Type B pancreatic cell (in vitro differentiated cells): ENCODE measurements around the gene THRAP3. TPM values are rescaled to one million over a fixed set of nuclear protein-coding genes. Genes with fewer than 3 reads are reported as not detected.

Experiments
- DNase-seq: peaks from one replicate; pipeline ENCODE4 v3.0.0; 2021; ENCODE audit warnings: mixed read lengths; ENCODE audit not compliant: unreplicated experiment; ENCODE audit errors: extremely low spot score
- H3K27ac Mint-ChIP-seq: 2 replicates; pipeline ENCODE4 v1.8.0; 2021; ENCODE audit warnings: mild to moderate bottlenecking, mixed read lengths
- H3K27me3 Mint-ChIP-seq: 2 replicates; pipeline ENCODE4 v1.8.0; 2021; ENCODE audit warnings: mixed read lengths
- H3K36me3 Mint-ChIP-seq: 2 replicates; pipeline ENCODE4 v1.8.0; 2021; ENCODE audit warnings: mixed read lengths
- H3K4me1 Mint-ChIP-seq: one replicate; pipeline ENCODE4 v1.8.0; 2021; ENCODE audit warnings: mixed read lengths; ENCODE audit not compliant: unreplicated experiment
- H3K4me3 Mint-ChIP-seq: 2 replicates; pipeline ENCODE4 v1.8.0; 2021; ENCODE audit warnings: mild to moderate bottlenecking, mixed read lengths
- H3K9me3 Mint-ChIP-seq: 2 replicates; pipeline ENCODE4 v1.8.0; 2021; ENCODE audit warnings: mixed read lengths
- total RNA-seq: library from RNA; stranded (reverse); gene quantifications from 2 replicates; pipeline ENCODE4 v1.2.1, GENCODE V29; 2021; ENCODE audit warnings: low replicate concordance
- TF ChIP-seq, protein P1 (sequence below): fragments of 200-600 bp; sonication (generic); conservative IDR thresholded peaks from 2 replicates; pipeline ENCODE4 v1.5.0; 2021; ENCODE audit warnings: antibody characterized with exemption, mild to moderate bottlenecking

Gene THRAP3
- total RNA-seq, 1 donor from 2014 or later = 135 TPM

DNA sequence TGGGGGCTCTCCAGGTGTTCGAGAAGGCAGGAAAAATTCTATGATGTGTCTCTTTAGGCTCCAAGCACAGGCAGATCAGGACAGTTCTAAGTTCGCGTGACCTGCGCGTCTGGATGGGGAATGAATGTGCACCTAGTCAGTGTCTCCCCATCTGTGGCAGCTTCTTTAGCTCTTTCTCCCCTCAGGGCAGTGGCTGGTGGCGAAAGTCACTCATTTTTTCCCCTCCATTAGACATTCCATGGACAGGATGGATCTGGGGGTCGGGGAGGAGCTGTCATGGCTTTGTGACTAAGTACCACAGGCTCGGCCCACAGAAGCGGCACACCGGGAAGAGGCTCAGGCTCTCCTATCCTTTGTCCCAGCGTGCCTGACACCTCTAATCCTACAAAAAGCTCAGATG lies 130.2 kb downstream of the THRAP3 start:
- Mint-ChIP-seq H3K4me3 (no peak overlapping the region), H3K9me3 (no peaks in the 10 kb centered on the region), H3K36me3 (peaks cover 24% of the 10 kb centered on the region), H3K27ac (no peak overlapping the region), H3K27me3 (no peaks in the 10 kb centered on the region), H3K4me1 (peaks cover 16% of the 10 kb centered on the region)
- no peak for DNase-seq
- TF ChIP-seq, protein P1, sequence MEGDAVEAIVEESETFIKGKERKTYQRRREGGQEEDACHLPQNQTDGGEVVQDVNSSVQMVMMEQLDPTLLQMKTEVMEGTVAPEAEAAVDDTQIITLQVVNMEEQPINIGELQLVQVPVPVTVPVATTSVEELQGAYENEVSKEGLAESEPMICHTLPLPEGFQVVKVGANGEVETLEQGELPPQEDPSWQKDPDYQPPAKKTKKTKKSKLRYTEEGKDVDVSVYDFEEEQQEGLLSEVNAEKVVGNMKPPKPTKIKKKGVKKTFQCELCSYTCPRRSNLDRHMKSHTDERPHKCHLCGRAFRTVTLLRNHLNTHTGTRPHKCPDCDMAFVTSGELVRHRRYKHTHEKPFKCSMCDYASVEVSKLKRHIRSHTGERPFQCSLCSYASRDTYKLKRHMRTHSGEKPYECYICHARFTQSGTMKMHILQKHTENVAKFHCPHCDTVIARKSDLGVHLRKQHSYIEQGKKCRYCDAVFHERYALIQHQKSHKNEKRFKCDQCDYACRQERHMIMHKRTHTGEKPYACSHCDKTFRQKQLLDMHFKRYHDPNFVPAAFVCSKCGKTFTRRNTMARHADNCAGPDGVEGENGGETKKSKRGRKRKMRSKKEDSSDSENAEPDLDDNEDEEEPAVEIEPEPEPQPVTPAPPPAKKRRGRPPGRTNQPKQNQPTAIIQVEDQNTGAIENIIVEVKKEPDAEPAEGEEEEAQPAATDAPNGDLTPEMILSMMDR = no peak

Other genes starting within 250 kb of the THRAP3 start
- gene TEKT2, start 140.3 kb upstream of the THRAP3 start, total RNA-seq = 2.1 and 9.6 TPM in 2 replicates
- 29.5 and 31.9 TPM in 2 replicates for gene ADPRS, start 135.6 kb upstream of the THRAP3 start, total RNA-seq
- 0.14 and 2.5 TPM in 2 replicates for gene COL8A2, start 99.2 kb upstream of the THRAP3 start, total RNA-seq
- 63.4 and 75.6 TPM in 2 replicates for gene TRAPPC3, start 75.0 kb upstream of the THRAP3 start, total RNA-seq
- gene MAP7D1, start 68.3 kb upstream of the THRAP3 start, total RNA-seq = 94.5 and 112 TPM in 2 replicates
- gene SH3D21, start 81.9 kb downstream of the THRAP3 start, total RNA-seq = 15.7 and 32.5 TPM in 2 replicates
- 23.3 and 39.5 TPM in 2 replicates for gene EVA1B, start 99.2 kb downstream of the THRAP3 start, total RNA-seq
- gene STK40, start 161.5 kb downstream of the THRAP3 start, total RNA-seq = 58.5 and 59.5 TPM in 2 replicates
- gene LSM10, start 173.5 kb downstream of the THRAP3 start, total RNA-seq = 32.3 and 36.4 TPM in 2 replicates
- 12.4 and 15.3 TPM in 2 replicates for gene OSCP1, start 226.0 kb downstream of the THRAP3 start, total RNA-seq
- 69.4 and 69.5 TPM in 2 replicates for gene MRPS15, start 239.9 kb downstream of the THRAP3 start, total RNA-seq